Skin epidermis (tissue), 12 donors: ENCODE results near the gene KCNE3.

ENCODE experiments used
- H3K27ac ChIP-seq, 21 experiments: fragments of 200-600 bp; sonication (generic) in 11 of 21; one replicate each; pipeline ENCODE4 v1.5.0; 2020; ENCODE audit warnings: mild to moderate bottlenecking in 3 of 21, inconsistent platforms in 2 of 21, moderate library complexity in 2 of 21
- H3K4me3 ChIP-seq, 7 experiments: fragments of 200-600 bp; sonication (generic) in 2 of 7; one replicate each; pipeline ENCODE4 v1.5.0; 2020; ENCODE audit warnings: inconsistent platforms in 2 of 7, mild to moderate bottlenecking in 2 of 7, moderate library complexity in 1 of 7

The KCNE3 gene

DNA sequence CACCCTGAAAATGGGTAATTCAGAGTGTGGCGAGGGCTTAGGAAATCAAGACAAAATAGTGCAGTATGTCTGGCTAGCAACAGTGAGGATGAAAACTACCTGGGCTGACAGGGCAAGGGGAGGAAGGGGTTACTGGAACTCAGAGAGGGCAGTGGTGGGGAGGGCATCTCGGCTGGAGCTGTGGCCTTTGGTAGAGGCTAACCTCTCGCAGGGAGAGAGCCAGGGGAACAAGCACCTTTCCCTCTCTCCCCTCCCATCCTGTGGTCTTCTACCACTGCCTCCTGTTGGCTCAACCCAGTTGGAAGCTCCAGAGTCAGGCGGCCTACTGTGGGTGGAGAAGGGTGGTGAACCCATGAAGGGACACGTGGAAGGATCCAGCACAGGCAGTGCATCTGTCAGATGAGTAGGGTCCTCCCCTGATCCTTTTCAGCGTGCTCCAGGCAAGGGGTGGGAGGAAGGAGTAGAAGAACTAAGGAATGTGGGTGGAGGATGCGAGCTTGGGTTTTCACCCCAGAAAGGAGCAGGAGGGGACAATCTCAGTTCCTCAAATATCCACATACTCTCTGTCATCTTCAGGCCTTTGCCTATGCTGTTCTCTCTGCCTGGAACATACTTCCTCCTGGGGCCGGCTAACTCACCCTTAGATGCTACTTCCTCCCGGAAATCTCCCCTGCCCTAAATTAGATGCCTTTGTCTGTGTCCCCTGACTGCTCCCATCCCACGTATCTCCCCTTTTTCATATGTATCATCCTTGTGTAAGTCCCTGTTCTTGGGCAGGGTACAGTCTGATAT, 6.2 kb upstream of the KCNE3 start:
- Histone ChIP-seq H3K4me3 (no peak overlapping the region), H3K27ac (no peak overlapping the region)

DNA sequence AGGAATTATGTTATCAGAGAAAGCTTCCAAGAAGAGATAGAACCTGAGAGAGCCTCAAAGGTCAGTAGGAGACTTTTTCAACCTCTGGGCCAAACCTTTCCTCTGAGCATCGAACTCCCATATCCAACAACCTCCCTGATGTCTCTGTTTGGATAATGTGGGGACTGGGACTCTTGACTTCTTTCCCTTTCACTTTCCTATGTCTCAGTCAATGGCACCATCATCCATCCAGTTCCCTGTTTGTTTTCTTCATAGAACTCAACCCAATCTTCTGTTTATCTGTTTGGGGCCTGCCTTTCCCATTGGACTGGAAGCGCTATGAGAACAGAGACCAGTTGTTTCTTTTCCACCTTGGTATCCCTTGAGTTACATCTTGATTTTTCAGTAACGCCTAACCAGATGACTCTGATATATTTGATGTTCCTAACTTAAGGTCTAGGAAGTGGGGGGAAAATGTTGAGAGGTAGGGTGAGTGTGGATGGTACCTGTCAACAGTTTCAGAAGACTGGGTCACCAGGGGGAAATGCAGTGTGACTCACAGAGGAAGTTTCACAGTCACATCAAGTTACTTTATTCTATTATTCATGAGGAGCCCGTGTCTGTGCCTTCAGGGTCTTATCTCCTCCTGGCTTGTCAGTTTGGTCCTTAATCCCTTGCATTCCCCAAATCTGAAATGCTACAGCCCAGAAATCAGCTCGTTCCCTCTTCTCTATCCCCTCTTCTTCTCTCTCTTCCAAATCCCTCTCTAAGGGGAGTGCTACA, 4.5 kb upstream of the KCNE3 start:
- Histone ChIP-seq H3K27ac (no peak overlapping the region), H3K4me3 (no peak overlapping the region)

DNA sequence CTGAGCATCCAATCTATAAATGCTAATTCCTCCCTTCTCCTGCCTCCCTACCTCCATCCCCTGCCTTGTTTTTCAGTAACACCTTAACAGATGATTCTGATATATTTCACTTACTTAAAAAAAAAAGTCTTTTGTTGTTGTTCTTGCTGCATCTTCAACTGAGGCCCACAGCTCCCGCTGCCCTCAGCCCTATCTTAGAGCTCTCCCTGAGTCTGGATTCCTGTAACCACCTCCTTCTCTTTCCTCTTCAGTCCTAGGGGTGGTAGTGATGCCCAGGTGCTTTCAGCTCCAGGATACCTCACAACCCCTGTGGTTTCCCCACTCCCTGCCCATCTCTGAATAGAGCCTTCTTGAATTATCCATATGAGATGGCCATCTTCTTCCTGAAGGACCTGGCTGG, 3.7 kb upstream of the KCNE3 start:
- H3K27ac ChIP-seq, result no peak overlapping the region
- no peak overlapping the region for H3K4me3 ChIP-seq

DNA sequence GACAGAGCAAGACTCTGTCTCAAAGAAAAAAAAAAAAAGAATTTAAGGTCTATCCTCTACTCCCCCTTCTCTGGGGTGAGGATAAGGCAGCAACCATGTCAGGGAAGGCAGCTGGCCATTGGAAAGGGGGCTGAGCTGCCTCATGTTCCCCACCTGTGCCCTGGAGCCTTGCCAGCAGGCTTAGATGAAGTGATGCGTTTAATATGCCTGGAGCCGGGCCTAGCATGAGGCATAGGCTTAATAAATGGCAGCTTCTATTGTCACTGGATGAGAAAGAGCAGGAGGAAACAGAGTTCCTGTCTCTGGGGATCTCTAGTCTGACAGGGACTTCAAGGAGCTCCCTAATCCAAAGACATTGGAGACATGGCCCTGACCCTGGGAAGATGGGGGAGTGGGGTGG, 3.2 kb upstream of the KCNE3 start:
- H3K27ac ChIP-seq, result no peak overlapping the region

DNA sequence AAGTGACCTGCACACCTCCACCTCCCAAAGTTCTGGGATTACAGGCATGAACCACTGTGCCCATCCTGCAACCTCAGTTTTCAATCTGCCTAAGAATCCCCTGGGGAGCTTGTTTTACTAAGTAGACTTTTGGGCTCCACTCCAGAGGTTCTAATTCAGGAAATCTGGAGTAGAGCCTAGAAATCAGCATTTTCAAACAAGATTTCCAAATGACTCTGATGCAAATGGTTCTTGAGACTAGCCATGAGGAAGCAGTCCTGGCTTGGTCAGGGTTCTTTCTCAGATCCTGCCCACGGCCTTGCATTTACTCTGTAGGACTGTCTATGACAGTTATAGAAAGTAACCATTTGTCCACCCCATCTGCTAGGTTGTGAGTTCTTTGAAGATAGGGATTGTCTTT, 1.6 kb upstream of the KCNE3 start:
- Histone ChIP-seq H3K4me3 (no peak overlapping the region), H3K27ac (no peak overlapping the region)

More for the DNA sequence above, 3.2 kb upstream of the KCNE3 start:
- H3K4me3 ChIP-seq, result no peak overlapping the region

DNA sequence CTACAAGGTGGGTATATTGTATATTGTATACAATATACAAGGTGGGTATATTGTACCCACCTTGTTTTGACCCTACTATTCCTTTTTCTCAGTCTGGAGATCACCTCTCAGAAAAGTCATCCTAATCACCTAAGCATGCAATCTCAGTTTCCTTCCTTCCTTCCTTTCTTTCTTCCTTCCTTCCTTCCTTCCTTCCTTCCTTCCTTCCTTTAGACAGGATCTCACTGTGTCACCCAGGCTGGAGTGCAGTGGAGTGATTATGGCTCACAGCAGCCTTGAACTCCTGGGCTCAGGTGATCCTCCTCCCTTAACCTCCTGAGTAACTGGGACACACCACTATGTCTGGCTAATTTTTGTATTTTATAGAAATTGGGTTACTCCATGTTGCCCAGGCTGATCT, 1.2 kb upstream of the KCNE3 start:
- Histone ChIP-seq H3K4me3 (no peak overlapping the region), H3K27ac (no peak overlapping the region)

DNA sequence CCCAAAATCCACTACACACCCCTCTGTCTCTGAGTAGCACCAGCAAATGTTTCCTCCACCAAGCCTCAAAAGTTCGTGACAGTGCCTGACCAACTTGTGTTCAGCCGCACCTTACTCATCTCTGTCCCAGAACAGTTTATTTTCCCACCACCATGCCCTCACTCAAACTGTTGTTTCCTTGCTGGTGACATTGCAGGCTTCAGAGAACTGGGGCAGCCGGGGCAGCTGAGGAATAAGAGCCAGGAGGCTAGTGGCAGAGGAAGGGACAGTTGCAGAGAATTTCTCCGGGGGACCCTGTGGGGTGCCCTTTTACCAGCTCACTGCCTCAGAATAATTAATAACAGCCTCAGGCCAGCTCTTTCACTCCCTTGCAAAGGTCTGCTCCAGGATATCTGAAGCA, 709 bp upstream of the KCNE3 start:
- Histone ChIP-seq H3K4me3 (no peak overlapping the region), H3K27ac (peak overlapping the region in 8 of 21 experiments; percentile 31 to 76 (median 66))

DNA sequence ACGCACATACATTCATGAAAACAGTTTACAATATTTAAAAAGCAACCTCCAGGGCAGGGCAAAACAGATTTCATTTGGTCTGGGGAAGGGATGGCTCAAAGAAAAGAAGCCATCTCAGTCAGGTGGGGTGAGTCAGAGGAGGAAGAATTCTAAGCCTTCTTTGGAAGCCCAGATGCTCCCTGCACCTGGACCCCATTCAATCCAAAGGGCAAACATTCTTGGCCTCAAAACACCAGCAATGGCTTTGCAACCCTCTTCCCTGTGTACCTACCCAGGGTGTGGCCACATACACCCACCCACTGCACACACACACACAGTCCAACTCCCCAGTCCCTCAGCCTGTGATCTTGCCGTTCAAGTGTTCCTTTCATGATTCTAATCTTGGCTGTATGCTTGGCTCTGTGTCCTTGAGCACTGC, 2.0 kb downstream of the KCNE3 start:
- Histone ChIP-seq H3K4me3 (no peak overlapping the region), H3K27ac (no peak overlapping the region)

DNA sequence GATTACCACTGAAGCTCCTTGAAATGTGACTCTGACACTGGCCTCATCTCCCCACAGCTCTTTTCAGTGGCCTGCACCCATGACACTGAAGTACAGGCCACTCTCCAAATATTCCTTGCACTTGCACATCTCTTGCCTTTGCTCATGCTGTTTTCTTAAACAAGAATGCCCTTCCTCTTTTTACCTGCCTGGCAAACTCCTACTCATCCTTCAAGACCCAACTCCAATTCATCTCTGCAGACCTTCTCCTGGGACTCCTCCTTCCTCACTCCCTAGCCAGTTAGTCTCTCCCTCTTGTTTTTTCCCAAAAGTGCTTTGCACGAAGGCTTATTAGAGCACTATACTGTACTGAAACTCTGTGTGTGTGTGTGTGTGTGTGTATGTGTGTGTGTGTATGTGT, 2.6 kb downstream of the KCNE3 start:
- no peak overlapping the region for H3K4me3 ChIP-seq
- H3K27ac ChIP-seq, result no peak overlapping the region

DNA sequence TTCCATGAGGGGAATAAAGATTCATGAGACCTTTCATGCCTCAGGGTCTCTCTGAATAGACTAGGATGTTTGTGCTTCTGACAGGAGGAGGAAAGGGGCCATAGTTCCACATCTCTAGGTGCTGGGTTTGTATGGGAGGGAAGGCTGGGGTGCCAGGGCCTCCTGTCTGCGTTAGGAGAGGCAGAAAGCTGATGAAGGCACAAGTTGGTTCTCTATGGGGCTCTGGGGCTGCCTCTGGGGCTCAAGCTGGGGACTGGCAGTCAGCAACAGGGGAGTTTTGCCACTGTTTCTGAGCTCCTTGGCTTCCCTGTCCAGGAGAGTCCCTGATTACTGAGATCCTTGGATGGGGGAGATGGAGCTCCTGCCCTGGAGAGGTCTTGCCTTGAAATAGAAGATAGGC, 4.1 kb downstream of the KCNE3 start:
- H3K4me3 ChIP-seq, result no peak overlapping the region
- H3K27ac ChIP-seq, result peak overlapping the region in 1 of 21 experiments; percentile 11

DNA sequence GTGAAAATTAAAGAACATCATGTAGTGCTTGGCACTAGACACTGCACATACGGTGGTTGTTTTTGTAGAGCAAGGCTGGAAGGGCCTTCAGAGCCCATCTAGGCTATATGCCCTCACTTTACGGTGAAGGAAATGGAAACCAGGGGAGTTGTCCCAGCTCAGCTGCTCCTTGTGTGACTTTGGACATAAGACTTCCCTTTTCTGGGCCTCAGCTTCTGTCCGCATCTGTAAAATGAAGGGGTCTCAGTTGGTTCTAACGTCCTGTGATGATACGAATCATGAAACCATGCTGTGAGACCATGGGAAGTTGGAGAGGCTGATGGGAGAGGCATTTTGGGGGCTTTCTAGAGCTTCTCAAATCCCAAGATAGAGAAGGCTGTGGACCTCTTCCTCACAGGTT, 4.7 kb downstream of the KCNE3 start:
- H3K27ac ChIP-seq, result peak overlapping the region in 6 of 21 experiments; percentile 40 to 70 (median 63)
- H3K4me3 ChIP-seq, result no peak overlapping the region

DNA sequence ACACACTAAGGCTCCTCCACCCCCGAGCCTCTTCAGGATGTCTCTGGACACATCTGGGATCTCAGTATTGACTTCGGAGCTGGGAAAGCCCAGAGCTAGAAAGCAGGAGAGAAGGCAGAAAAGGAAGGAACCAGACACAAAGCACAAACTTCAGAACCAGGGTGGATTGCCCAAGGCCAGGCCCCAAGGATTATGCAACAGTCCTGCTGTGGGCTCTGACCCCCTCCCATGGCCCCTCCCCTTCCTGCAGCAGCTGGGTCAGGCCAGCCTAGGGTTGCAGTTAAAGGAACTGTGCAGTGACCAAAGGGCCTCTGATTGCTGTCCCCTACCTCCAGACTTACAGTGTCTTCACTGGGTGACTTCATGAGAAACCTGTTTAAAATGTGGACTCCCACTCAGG, 5.3 kb downstream of the KCNE3 start:
- H3K27ac ChIP-seq, result peak overlapping the region in 19 of 21 experiments; percentile 12 to 75 (median 46)
- peak overlapping the region in 2 of 7 experiments; percentile 7 to 16 for H3K4me3 ChIP-seq

DNA sequence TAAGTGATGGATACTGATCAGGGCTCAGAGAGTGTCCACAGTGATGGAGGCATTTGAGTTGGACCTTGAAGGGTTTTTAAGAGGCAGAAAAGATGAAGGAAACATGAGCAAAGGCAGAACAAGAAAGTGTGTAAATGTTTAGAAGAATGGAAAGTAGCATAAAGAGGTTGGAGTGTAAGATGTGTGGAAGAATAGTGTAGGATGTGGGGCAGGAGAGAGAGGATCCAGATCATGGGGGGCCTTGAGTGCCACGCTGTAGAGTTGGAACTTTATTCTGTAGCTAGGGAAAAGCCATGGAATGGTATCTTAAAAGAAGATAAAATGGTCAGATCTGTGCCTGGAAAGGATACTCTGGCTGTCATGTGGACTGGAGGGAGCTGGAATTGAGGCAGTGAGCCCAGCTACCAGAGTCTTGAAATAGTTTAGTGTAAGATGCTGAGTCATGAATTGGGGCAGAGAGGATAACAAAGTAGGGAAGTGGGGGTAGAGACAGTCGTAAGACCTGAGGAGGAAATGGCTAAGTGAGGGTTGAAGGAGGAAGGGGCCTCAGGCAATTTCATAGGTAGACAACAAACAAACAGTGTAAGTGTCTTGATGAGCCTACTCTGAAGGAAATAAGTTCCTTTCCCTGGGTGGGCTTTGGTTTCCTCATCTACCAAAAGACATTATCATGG, 6.7 kb downstream of the KCNE3 start:
- no peak overlapping the region for H3K4me3 ChIP-seq
- peak overlapping the region in 9 of 21 experiments; percentile 19 to 70 (median 52) for H3K27ac ChIP-seq

DNA sequence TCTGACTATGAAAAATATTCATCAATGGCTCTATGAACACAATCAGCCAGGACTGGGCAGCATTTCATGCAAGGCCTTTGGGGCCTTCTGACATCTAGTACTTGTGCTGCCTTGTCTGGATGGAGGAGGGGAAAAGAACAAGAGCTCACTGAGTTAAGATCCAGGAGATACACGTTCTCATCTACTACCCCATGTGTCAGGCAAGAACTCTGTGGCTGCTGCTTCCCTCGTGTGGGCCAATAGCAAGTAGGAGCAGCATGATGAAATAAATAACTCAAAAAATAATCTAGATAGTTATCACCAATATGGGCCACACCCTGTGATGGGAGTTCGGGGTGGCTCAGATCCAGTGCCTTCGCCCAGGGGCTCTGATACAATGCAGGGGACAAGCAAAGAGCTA, 7.3 kb downstream of the KCNE3 start:
- Histone ChIP-seq H3K27ac (peak overlapping the region in 4 of 21 experiments; percentile 19 to 52 (median 32)), H3K4me3 (no peak overlapping the region)

DNA sequence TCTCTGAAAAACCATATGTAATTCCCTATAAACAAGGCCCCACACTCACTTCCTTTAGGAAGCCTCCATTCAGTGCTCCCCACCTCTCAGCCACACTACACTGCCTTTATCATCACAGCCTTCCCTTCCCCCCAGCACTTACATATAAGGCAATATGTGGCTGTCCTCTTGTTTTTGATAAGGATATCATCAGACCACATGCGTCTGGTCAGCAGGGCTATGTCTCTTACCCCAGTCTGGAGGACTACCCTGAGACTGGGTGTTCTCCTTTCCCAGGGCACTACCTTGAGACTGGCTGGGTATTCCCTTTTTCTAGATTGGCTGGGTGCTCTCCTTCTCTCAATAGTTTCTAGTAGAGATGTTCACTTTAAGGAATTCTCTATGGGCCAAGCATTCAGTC, 7.8 kb downstream of the KCNE3 start:
- no peak overlapping the region for H3K4me3 ChIP-seq
- no peak overlapping the region for H3K27ac ChIP-seq

DNA sequence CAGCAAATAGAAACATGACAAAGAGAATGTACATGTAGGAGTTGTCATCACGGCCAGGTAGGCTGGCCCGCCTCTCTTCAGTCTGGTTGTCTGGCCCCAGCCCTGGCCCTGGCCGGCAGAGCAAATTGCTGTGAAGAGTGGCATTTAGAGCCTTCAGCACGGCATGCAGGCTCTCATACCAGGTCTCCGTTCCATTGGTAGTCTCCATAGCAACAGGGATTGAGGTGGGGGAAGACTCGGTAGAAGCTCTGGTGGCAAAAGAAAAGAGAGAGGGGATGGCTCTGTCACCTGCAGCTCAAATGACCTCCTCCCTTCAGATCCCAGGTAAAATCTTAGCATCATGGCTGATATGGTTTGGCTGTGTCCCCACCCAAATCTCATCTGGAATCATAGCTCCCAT, 10.0 kb downstream of the KCNE3 start:
- no peak overlapping the region for H3K27ac ChIP-seq
- no peak overlapping the region for H3K4me3 ChIP-seq

DNA sequence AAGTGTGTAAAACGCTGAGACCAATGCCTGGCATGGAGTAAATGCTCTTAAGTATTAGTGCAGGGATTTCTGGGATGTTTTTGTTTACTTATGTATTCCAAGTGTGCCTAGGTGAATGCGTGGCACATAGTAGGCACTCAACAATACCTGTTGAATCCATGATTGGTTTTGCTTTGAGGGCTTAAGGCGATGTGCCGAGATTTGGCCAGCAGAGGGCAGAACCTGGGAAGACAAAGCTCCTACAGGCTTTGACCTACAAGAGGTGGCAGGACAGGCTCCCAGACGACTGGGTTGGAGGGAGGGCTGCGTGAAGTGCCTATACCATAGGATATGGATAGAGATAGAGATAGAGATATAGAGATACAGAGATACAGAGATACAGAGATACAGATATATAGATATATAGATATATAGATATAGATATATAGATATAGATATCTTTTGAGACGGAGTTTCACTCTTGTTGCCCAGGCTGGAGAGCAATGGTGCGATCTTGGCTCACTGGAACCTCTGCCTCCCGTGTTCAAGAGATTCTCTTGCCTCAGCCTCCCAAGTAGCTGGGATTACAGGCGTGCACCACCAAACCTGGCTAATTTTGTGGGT, 13.9 kb downstream of the KCNE3 start:
- Histone ChIP-seq H3K4me3 (no peak overlapping the region), H3K27ac (no peak overlapping the region)

DNA sequence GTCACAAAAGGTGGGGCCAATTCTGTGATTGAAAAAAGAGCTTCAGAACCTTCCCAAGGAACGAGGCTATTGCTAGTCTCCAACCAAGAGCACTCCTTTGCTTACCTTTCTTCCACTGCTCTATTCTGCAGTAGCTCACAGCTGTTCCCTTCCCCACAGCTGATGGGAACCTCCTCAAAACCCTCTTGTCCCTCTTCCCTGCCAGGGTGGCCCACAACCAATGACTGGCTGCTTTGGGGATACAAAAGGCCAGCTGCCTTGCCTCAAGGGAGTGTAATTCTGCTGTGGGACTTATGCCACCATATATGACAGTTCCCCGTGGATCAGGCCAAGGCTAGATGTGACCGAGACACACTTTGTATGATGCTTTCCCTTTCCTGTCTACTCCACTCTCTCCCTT, 15.0 kb downstream of the KCNE3 start:
- Histone ChIP-seq H3K4me3 (no peak overlapping the region), H3K27ac (no peak overlapping the region)

DNA sequence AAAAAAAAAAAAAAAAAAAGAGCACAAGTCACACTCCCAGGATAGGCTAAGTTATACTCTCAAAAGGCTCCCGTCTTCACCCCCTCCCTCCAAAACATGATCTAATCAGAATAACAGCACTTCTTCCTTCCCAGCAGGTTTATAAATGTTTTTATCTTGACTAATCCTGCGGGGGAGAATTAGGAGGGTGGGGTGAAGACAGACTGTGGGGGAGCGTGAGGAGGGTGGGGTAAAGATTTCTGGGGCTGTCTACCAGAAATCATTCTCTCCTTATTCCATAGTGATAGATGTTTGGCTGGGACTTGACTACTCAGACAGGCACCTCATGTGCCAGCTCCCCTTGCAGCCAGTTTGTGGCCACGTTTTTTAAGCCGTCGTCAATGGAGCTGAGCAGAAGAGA, 17.0 kb downstream of the KCNE3 start:
- H3K27ac ChIP-seq, result no peak overlapping the region
- no peak overlapping the region for H3K4me3 ChIP-seq

DNA sequence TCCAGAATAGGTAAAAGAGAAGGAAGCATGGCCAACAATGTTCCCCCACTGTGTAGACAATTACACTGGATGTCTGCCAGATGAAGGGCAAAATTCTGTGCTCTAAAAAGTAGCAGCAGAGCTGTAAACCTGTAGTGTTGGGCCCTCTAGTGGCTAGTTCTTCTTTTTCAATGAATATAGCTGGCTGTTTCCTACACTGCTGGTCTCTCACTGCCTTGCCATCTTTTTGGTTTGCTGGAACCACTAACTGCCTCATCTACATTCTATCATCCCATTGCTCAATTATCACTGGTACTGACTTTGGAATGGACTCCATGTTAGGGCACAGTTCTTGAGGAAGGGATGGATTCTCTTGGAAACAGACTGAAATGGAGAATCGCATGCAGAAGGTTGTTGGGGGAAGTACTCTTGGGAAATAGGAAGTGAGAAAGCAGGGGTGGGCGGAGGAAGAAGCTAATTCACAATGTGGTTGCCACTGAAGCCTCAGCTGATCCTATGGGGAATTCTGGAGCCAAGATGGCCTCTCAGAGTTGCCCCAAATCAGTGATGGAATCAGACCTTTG, 17.9 kb downstream of the KCNE3 start:
- no peak overlapping the region for H3K4me3 ChIP-seq
- no peak overlapping the region for H3K27ac ChIP-seq
